OCI-LY3 (cell line): ENCODE data around the gene USP50.

ENCODE experiments used
- EZH2phosphoT487 ChIP-seq: fragments of 200-600 bp; shearing (Covaris generic); IDR thresholded peaks from 2 replicates; pipeline ENCODE4 v1.6.1; 2018; ENCODE audit warnings: antibody characterized with exemption, mixed run types, low read depth
- TF ChIP-seq, protein P1 (sequence below): fragments of 200-600, 300-600 bp; sonication (generic); IDR thresholded peaks from 2 replicates; pipeline ENCODE4 v1.5.1; 2014; ENCODE audit warnings: antibody characterized with exemption, low read length, low read depth

DNA sequence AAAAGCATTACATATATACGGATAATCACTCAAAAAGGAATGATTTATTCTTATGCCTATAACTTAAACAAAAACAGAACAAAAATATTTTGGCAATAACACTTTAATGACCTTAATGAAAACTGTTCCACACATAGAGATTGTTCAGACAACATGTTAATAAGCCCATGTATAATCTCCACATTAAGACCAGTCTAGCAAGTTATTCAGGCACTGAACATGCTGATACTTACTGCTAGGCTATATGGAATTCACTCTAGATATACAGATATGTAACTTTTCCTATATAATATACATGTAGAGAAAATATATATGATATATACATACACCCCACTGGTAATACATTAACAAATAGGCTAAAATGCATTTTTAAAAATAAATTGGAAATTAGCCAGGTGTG is 43.8 kb upstream of the USP50 start:
- TF ChIP-seq, protein P1, sequence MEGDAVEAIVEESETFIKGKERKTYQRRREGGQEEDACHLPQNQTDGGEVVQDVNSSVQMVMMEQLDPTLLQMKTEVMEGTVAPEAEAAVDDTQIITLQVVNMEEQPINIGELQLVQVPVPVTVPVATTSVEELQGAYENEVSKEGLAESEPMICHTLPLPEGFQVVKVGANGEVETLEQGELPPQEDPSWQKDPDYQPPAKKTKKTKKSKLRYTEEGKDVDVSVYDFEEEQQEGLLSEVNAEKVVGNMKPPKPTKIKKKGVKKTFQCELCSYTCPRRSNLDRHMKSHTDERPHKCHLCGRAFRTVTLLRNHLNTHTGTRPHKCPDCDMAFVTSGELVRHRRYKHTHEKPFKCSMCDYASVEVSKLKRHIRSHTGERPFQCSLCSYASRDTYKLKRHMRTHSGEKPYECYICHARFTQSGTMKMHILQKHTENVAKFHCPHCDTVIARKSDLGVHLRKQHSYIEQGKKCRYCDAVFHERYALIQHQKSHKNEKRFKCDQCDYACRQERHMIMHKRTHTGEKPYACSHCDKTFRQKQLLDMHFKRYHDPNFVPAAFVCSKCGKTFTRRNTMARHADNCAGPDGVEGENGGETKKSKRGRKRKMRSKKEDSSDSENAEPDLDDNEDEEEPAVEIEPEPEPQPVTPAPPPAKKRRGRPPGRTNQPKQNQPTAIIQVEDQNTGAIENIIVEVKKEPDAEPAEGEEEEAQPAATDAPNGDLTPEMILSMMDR, result no peak
- TF ChIP-seq EZH2phosphoT487, result no peak
